Progenitor cell of endocrine pancreas (in vitro differentiated cells): ENCODE data around the gene STARD9. TPM values are rescaled to one million over a fixed set of nuclear protein-coding genes. Genes with fewer than 3 reads are reported as not detected.

Source experiments
- DNase-seq: peaks from one replicate; pipeline ENCODE4 v3.0.0; 2021; ENCODE audit warnings: low spot score; ENCODE audit not compliant: unreplicated experiment
- H3K27ac Mint-ChIP-seq: 2 replicates; pipeline ENCODE4 v1.8.0; 2021; ENCODE audit warnings: mild to moderate bottlenecking, moderate library complexity, mixed read lengths
- H3K27me3 Mint-ChIP-seq: 2 replicates; pipeline ENCODE4 v1.8.0; 2021; ENCODE audit warnings: mixed read lengths
- H3K36me3 Mint-ChIP-seq: 2 replicates; pipeline ENCODE4 v1.8.0; 2022; ENCODE audit warnings: mixed read lengths; ENCODE audit not compliant: insufficient read depth
- H3K4me1 Mint-ChIP-seq: 2 replicates; pipeline ENCODE4 v1.8.0; 2021; ENCODE audit warnings: low read depth, mixed read lengths
- H3K4me3 Mint-ChIP-seq: 2 replicates; pipeline ENCODE4 v1.8.0; 2021; ENCODE audit warnings: low read depth, mild to moderate bottlenecking, moderate library complexity, mixed read lengths
- H3K9me3 Mint-ChIP-seq: 2 replicates; pipeline ENCODE4 v1.8.0; 2021; ENCODE audit warnings: low read depth, mixed read lengths
- CTCF ChIP-seq: fragments of 200-600 bp; sonication (generic); IDR thresholded peaks from one replicate; pipeline ENCODE4 v1.5.0; 2021; ENCODE audit warnings: antibody characterized with exemption, mild to moderate bottlenecking; ENCODE audit not compliant: unreplicated experiment
- total RNA-seq: library from RNA; stranded (reverse); gene quantifications from 2 replicates; pipeline ENCODE4 v1.2.1, GENCODE V29; 2021

The STARD9 gene
- total RNA-seq, 1 donor from 2014 or later = 1.8 TPM

- H3K9me3 Mint-ChIP-seq = no peaks in the 10 kb centered on the region
- no peak overlapping the region for H3K4me3 Mint-ChIP-seq
- peaks cover 1% of the 10 kb centered on the region for H3K4me1 Mint-ChIP-seq
- peaks cover 3% of the 10 kb centered on the region for H3K27me3 Mint-ChIP-seq
- no peak overlapping the region for H3K27ac Mint-ChIP-seq
- TF ChIP-seq CTCF = no peak
- no peaks in the 10 kb centered on the region for H3K36me3 Mint-ChIP-seq
- no peak for DNase-seq
These were observed 33.5 kb downstream of the STARD9 start for GRCh38 chr15:42608752-42609488.

- H3K27ac Mint-ChIP-seq = no peak overlapping the region
- H3K36me3 Mint-ChIP-seq = no peaks in the 10 kb centered on the region
- TF ChIP-seq CTCF = no peak
- DNase-seq = no peak
- peaks cover 3% of the 10 kb centered on the region for H3K27me3 Mint-ChIP-seq
- peaks cover 1% of the 10 kb centered on the region for H3K4me1 Mint-ChIP-seq
- H3K4me3 Mint-ChIP-seq = no peak overlapping the region
- H3K9me3 Mint-ChIP-seq = no peaks in the 10 kb centered on the region
These were observed 36.1 kb downstream of the STARD9 start for GRCh38 chr15:42611532-42611931.

- H3K27ac Mint-ChIP-seq = no peak overlapping the region
- DNase-seq = no peak
- H3K4me3 Mint-ChIP-seq = no peak overlapping the region
- H3K36me3 Mint-ChIP-seq = no peaks in the 10 kb centered on the region
- H3K9me3 Mint-ChIP-seq = no peaks in the 10 kb centered on the region
- peaks cover 3% of the 10 kb centered on the region for H3K27me3 Mint-ChIP-seq
- TF ChIP-seq CTCF = no peak
- peaks cover 1% of the 10 kb centered on the region for H3K4me1 Mint-ChIP-seq
These were observed 37.0 kb downstream of the STARD9 start for GRCh38 chr15:42612367-42612912.

- Mint-ChIP-seq H3K4me3 (no peak overlapping the region), H3K27me3 (no peaks in the 10 kb centered on the region), H3K9me3 (no peaks in the 10 kb centered on the region), H3K4me1 (peaks cover 1% of the 10 kb centered on the region), H3K27ac (no peak overlapping the region), H3K36me3 (no peaks in the 10 kb centered on the region)
- DNase-seq = no peak
- no peak for TF ChIP-seq CTCF
These were observed 40.7 kb downstream of the STARD9 start for GRCh38 chr15:42616107-42616506.

- no peak for TF ChIP-seq CTCF
- peaks cover 2% of the 10 kb centered on the region for H3K4me1 Mint-ChIP-seq
- DNase-seq = no peak
- H3K4me3 Mint-ChIP-seq = no peak overlapping the region
- H3K36me3 Mint-ChIP-seq = no peaks in the 10 kb centered on the region
- H3K9me3 Mint-ChIP-seq = no peaks in the 10 kb centered on the region
- no peak overlapping the region for H3K27ac Mint-ChIP-seq
- no peaks in the 10 kb centered on the region for H3K27me3 Mint-ChIP-seq
These were observed 44.4 kb downstream of the STARD9 start for GRCh38 chr15:42619656-42620371.
